OCI-LY1 (cell line): ENCODE data around the gene STK17B.

Source experiments
- CTCF ChIP-seq: fragments of 200-600 bp; sonication (generic), shearing (Covaris generic); IDR thresholded peaks from 2 replicates; pipeline ENCODE4 v1.5.1; 2017; ENCODE audit warnings: mild to moderate bottlenecking, antibody characterized with exemption, low read length, moderate library complexity, mixed read lengths
- EZH2 ChIP-seq: fragments of 200-600 bp; sonication (generic), shearing (Covaris generic); IDR thresholded peaks from 2 replicates; pipeline ENCODE4 v1.8.0; 2017; ENCODE audit warnings: borderline replicate concordance, mixed run types, mild to moderate bottlenecking, antibody characterized with exemption, low read length, moderate library complexity, mixed read lengths

- TF ChIP-seq CTCF (peak; percentile 93), EZH2 (no peak)
Measured at GRCh38 chr2:196131384-196131937, 39.9 kb downstream of the STK17B start.
